ENCODE measurements around the gene SIX5.

- TF ChIP-seq CTCF (IDR thresholded peaks at IDR 0.05) (no peak), POLR2AphosphoS5 (IDR thresholded peaks at IDR 0.05) (no peak), POLR2A (IDR thresholded peaks at IDR 0.05) (no peak)
Observed at GRCh38 chr19:45764945-45765701, 3.9 kb downstream of the SIX5 start.

Data from suprapubic skin (tissue), 4 donors.